Natural killer cell treated with Interleukin-12 subunit alpha and Interleukin-12 subunit beta and Interleukin-15 and Interleukin-18, amount 100 ng/mL, for 72 hours (primary cell): ENCODE results near the gene PGK1. TPM values are rescaled to one million over a fixed set of nuclear protein-coding genes. Genes with fewer than 3 reads are reported as not detected.
"Not testable (repeated sequence)": the region's sequence is repeated elsewhere in the genome, so short reads cannot be mapped to it uniquely, and the experiment has no call there.

Experiments
- ATAC-seq, 2 donors: fragments of 150-1000 bp; cut with Tn5 transposase in 1 of 2; sonication (Bioruptor Pico), chemical (Tn5 transposase) in 1 of 2; 2 replicates each; pipeline ENCODE4 v1.10.0; 2021
- DNase-seq: peaks from one replicate; pipeline ENCODE4 v3.0.0; 2022; ENCODE audit warnings: low spot score
- H3K27ac Mint-ChIP-seq, 2 donors: 1 replicate in 1 of 2; 2 replicates in 1 of 2; pipeline ENCODE4 v1.8.0; 2022; ENCODE audit warnings: mixed read lengths in 2 of 2, mild to moderate bottlenecking in 1 of 2, moderate library complexity in 1 of 2
- H3K27me3 Mint-ChIP-seq, 2 donors: 1 replicate in 1 of 2; 2 replicates in 1 of 2; pipeline ENCODE4 v1.8.0; 2022; ENCODE audit warnings: mixed read lengths in 2 of 2
- H3K36me3 Mint-ChIP-seq: one replicate; pipeline ENCODE4 v1.8.0; 2022; ENCODE audit warnings: mixed read lengths
- H3K4me1 Mint-ChIP-seq, 2 donors: 1 replicate in 1 of 2; 2 replicates in 1 of 2; pipeline ENCODE4 v1.8.0; 2022; ENCODE audit warnings: low read depth in 2 of 2, mixed read lengths in 2 of 2, mild to moderate bottlenecking in 1 of 2
- H3K4me3 Mint-ChIP-seq: one replicate; pipeline ENCODE4 v1.8.0; 2022; ENCODE audit warnings: mixed read lengths
- H3K9me3 Mint-ChIP-seq: 2 replicates; pipeline ENCODE4 v1.8.0; 2022; ENCODE audit warnings: mixed read lengths
- total RNA-seq, 2 donors: library from RNA; stranded (reverse); gene quantifications; one replicate each; pipeline ENCODE4 v1.2.3, GENCODE V29; 2022

PGK1 gene
- total RNA-seq, 2 donors from 2014 or later, result 625 to 1,197 TPM

DNA sequence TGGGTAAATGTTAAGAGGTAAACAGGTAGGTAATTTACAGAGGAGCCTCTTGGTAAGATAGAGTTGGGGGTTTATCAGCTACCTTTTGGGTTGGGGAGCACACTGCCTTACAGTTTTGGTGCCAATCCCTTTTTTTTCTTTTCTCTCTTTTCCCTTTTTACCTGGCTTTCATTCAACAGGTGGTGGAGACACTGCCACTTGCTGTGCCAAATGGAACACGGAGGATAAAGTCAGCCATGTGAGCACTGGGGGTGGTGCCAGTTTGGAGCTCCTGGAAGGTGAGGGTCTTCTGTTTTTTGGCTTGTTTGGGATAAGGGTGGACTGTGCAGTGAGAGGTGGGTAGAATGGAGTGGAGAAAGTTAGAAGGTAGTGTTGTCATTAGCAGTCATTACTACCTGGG, 21.1 kb downstream of the PGK1 start:
- peaks cover 22% of the 10 kb centered on the region for H3K36me3 Mint-ChIP-seq
- H3K4me1 Mint-ChIP-seq, result peaks cover 0 to 8% of the 10 kb centered on the region in 2 donors
- no peak for DNase-seq
- H3K4me3 Mint-ChIP-seq, result no peak overlapping the region
- peak overlapping the region in 1 of 2 donors; percentile 19 for H3K27ac Mint-ChIP-seq
- ATAC-seq, result no peak
- H3K27me3 Mint-ChIP-seq, result no peaks in the 10 kb centered on the region
- no peaks in the 10 kb centered on the region for H3K9me3 Mint-ChIP-seq

GRCh38 chrX:78125781-78126180, 21.7 kb downstream of the PGK1 start:
- H3K9me3 Mint-ChIP-seq, H3K4me1 Mint-ChIP-seq, H3K27me3 Mint-ChIP-seq, H3K27ac Mint-ChIP-seq, DNase-seq, ATAC-seq, H3K4me3 Mint-ChIP-seq: not testable (repeated sequence)
- H3K36me3 Mint-ChIP-seq, result peaks cover 22% of the 10 kb centered on the region

DNA sequence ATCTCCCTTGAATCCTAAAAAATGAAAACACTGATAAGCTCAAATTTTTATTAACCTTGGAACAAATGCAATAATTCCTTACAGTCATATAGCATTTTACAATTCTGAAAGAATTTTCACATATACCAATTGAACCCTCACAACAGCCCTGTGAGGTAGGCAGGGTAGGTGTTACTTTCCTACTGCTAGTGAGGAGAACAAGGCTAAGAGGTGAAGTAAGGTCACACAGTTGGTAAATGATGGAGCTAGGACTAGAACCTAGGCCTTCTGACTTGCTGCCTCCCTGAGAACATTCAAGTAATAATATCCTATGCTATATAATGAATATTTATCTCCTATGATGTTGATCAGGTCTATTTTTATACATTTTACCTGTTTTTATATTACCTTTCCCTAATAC, 25.7 kb downstream of the PGK1 start:
- DNase-seq, result no peak
- Mint-ChIP-seq H3K9me3 (no peaks in the 10 kb centered on the region), H3K27ac (no peak overlapping the region), H3K4me3 (no peak overlapping the region), H3K4me1 (no peaks in the 10 kb centered on the region), H3K36me3 (peaks cover 5% of the 10 kb centered on the region), H3K27me3 (no peaks in the 10 kb centered on the region)
- no peak for ATAC-seq

DNA sequence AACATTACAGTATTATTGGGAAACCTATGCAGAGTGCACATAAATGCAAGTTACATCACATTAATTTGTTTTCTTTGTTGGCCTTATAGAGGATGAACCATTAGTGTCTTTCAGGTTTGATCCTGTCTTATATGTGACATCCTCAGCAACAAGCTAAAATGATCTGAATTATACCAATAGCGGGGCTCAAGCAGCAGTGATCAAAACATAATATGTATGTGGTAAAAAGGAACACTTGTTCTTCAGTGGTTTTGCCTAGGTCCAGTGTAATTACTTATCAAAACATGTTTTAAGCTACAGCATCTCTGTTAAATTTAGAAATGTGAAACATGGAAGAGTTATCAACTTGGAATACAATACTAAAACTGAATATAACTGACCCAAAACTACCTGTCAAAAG, 26.3 kb downstream of the PGK1 start:
- DNase-seq (no peak), ATAC-seq (no peak)
- Mint-ChIP-seq H3K27me3 (no peaks in the 10 kb centered on the region), H3K36me3 (peaks cover 5% of the 10 kb centered on the region), H3K9me3 (no peaks in the 10 kb centered on the region), H3K27ac (peak overlapping the region in 1 of 2 donors; percentile 10), H3K4me1 (no peaks in the 10 kb centered on the region), H3K4me3 (no peak overlapping the region)

- H3K4me3 Mint-ChIP-seq, result no peak overlapping the region
- H3K27ac Mint-ChIP-seq, result no peak overlapping the region
- H3K4me1 Mint-ChIP-seq, result no peaks in the 10 kb centered on the region
- ATAC-seq, result no peak
- peaks cover 5% of the 10 kb centered on the region for H3K36me3 Mint-ChIP-seq
- no peaks in the 10 kb centered on the region for H3K27me3 Mint-ChIP-seq
- no peaks in the 10 kb centered on the region for H3K9me3 Mint-ChIP-seq
- no peak for DNase-seq
Measured at GRCh38 chrX:78131117-78131516, 27.1 kb downstream of the PGK1 start.

GRCh38 chrX:78133238-78133960, 29.4 kb downstream of the PGK1 start:
- H3K4me1 Mint-ChIP-seq, result no peaks in the 10 kb centered on the region

DNA sequence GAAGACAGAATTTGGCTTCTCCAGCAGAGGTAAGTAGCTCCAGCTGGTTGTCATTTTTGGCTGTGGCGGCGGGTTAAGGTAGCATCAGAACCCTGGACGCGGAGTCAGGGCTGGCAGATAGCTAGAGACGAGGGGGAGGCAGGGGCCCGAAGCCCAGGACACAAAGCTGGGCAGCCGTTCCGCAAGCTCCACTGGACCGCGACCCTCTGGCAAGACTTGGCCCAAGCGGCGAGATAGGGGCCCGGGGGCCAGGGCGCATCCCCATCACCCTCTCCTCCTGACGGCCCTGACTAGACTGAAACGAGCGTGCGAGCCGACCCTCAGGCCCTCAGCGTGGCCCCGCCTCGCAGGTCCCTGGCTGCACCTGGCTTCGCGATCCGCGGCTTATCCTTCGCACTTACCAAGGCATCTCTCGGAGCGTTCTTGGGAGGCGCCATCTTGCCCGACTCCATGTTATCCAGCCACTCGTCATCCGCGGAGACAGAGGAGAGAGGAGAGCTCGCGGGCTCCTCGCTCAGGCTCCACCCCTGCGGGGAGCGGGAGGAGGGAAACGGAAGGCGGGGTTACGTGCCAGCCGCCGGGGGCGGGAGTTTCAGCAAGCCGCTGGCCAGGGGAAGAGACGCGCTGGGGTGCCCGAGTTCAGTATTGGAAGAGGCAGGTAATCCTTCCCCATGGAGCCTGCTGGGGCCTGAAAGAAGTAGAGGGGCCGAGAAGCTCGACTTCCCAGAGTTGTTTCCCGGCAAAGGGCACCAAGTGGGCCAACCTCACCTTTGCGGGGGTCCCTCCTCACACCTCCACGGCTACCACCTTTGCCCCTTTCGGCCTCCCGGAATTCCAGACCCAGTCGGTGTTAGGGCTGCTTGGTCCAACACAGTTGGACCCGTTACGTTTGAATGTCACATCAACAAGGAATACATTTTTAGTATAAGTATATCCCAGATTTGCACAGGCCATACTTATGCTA, 35.4 kb downstream of the PGK1 start, which contains the start of gene TAF9B:
Gene TAF9B, minus strand, starts transcription at position 491 of the 964 bp plus-strand sequence. Its CDS starts 39 bp downstream, at position 452.
- Mint-ChIP-seq H3K27ac (peak within 1 kb of the TSS; percentile 11 to 50), H3K4me3 (peak within 1 kb of the TSS; percentile 79), H3K9me3 (peaks cover 3% of the 10 kb centered on the region), H3K4me1 (peaks cover 0 to 7% of the 10 kb centered on the region in 2 donors), H3K27me3 (peaks cover 0 to 8% of the 10 kb centered on the region in 2 donors), H3K36me3 (no peaks in the 10 kb centered on the region)
- ATAC-seq (peak; percentile 95 to 99), DNase-seq (peak; percentile 87)

More at GRCh38 chrX:78133238-78133960, 29.4 kb downstream of the PGK1 start:
- Mint-ChIP-seq H3K27ac (peak overlapping the region in 1 of 2 donors; percentile 5), H3K4me3 (no peak overlapping the region), H3K9me3 (no peaks in the 10 kb centered on the region), H3K36me3 (peaks cover 5% of the 10 kb centered on the region), H3K27me3 (no peaks in the 10 kb centered on the region)
- DNase-seq (no peak), ATAC-seq (no peak)

- ATAC-seq (no peak), DNase-seq (no peak)
- Mint-ChIP-seq H3K9me3 (peaks cover 3% of the 10 kb centered on the region), H3K36me3 (no peaks in the 10 kb centered on the region), H3K4me1 (peaks cover 0 to 7% of the 10 kb centered on the region in 2 donors), H3K27ac (peak overlapping the region; percentile 11 to 50), H3K27me3 (peaks cover 0 to 9% of the 10 kb centered on the region in 2 donors), H3K4me3 (peak overlapping the region; percentile 79)
Measured at GRCh38 chrX:78140206-78140605, 36.2 kb downstream of the PGK1 start.

- DNase-seq, ATAC-seq, H3K9me3 Mint-ChIP-seq, H3K36me3 Mint-ChIP-seq, H3K27ac Mint-ChIP-seq, H3K4me1 Mint-ChIP-seq, H3K4me3 Mint-ChIP-seq: not testable (repeated sequence)
- H3K27me3 Mint-ChIP-seq, result peaks cover 8 to 15% of the 10 kb centered on the region in 2 donors
Measured at GRCh38 chrX:78147002-78147540, 43.0 kb downstream of the PGK1 start.

- not testable (repeated sequence) for H3K4me3 Mint-ChIP-seq, H3K4me1 Mint-ChIP-seq, H3K9me3 Mint-ChIP-seq, DNase-seq, H3K27ac Mint-ChIP-seq, ATAC-seq, H3K36me3 Mint-ChIP-seq
- peaks cover 0 to 19% of the 10 kb centered on the region in 2 donors for H3K27me3 Mint-ChIP-seq
Measured at GRCh38 chrX:78157373-78157772, 53.3 kb downstream of the PGK1 start.

GRCh38 chrX:78157846-78158245, 53.8 kb downstream of the PGK1 start:
- H3K36me3 Mint-ChIP-seq, H3K4me3 Mint-ChIP-seq, DNase-seq, H3K4me1 Mint-ChIP-seq, H3K27ac Mint-ChIP-seq, ATAC-seq, H3K9me3 Mint-ChIP-seq: not testable (repeated sequence)
- H3K27me3 Mint-ChIP-seq, result peaks cover 0 to 21% of the 10 kb centered on the region in 2 donors

DNA sequence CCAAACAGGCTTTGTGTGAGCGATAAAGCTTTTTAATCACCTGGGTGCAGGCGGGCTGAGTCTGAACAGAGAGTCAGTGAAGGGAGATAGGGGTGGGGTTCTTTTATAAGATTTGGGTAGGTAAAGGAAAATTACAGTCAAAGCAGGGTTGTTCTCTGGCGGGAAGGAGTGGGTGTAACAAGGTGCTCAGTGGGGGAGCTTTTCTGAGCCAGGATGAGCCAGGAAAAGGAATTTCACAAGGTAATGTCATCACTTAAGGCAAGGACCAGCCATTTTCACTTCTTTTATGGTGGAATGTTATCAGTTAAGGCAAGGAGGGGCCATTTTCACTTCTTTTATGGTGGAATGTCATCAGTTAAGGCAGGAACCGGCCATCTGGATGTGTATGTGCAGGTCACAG, 56.7 kb downstream of the PGK1 start:
- peaks cover 0 to 22% of the 10 kb centered on the region in 2 donors for H3K27me3 Mint-ChIP-seq
- not testable (repeated sequence) for ATAC-seq, H3K36me3 Mint-ChIP-seq, DNase-seq, H3K4me1 Mint-ChIP-seq, H3K9me3 Mint-ChIP-seq, H3K4me3 Mint-ChIP-seq, H3K27ac Mint-ChIP-seq

DNA sequence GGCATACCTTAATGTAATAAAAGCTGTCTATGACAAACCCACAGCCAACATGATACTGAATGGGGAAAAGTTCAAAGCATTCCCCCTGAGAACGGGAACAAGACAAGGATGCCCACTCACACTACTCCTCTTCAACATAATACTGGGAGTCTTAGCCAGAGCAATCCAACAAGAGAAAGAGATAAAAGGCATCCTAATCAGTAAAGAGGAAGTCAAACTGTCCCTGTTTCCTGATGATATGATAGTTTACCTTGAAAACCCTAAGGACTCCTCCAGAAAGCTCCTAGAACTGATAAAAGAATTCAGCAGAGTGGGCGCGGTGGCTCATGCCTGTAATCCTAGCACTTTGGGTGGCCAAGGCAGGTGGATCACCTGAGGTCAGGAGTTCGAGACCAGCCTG, 59.1 kb downstream of the PGK1 start:
- DNase-seq, ATAC-seq, H3K4me1 Mint-ChIP-seq, H3K9me3 Mint-ChIP-seq, H3K27ac Mint-ChIP-seq, H3K36me3 Mint-ChIP-seq, H3K4me3 Mint-ChIP-seq: not testable (repeated sequence)
- peaks cover 0 to 18% of the 10 kb centered on the region in 2 donors for H3K27me3 Mint-ChIP-seq
